NCI-H748 (cell line): ENCODE measurements around the gene CNGA3.
"Not testable (repeated sequence)": the region's sequence is repeated elsewhere in the genome, so short reads cannot be mapped to it uniquely, and the experiment has no call there.

Source experiments
- DNase-seq: peaks from one replicate; lab custom pipeline; 2025; ENCODE audit not compliant: unreplicated experiment; lab: John Stamatoyannopoulos, UW

The CNGA3 gene

DNA sequence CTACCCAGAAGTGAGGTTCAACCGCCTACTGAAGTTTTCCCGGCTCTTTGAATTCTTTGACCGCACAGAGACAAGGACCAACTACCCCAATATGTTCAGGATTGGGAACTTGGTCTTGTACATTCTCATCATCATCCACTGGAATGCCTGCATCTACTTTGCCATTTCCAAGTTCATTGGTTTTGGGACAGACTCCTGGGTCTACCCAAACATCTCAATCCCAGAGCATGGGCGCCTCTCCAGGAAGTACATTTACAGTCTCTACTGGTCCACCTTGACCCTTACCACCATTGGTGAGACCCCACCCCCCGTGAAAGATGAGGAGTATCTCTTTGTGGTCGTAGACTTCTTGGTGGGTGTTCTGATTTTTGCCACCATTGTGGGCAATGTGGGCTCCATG lies 49.7 kb downstream of the CNGA3 start:
- no peak for DNase-seq

DNA sequence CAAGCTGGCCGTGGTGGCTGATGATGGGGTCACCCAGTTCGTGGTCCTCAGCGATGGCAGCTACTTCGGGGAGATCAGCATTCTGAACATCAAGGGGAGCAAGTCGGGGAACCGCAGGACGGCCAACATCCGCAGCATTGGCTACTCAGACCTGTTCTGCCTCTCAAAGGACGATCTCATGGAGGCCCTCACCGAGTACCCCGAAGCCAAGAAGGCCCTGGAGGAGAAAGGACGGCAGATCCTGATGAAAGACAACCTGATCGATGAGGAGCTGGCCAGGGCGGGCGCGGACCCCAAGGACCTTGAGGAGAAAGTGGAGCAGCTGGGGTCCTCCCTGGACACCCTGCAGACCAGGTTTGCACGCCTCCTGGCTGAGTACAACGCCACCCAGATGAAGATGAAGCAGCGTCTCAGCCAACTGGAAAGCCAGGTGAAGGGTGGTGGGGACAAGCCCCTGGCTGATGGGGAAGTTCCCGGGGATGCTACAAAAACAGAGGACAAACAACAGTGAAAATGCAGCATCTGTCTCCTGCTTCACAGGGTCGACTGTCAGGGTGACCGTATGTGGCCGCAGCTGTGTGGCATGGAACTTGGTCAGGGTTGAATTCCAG lies 50.6 kb downstream of the CNGA3 start:
- no peak for DNase-seq

DNA sequence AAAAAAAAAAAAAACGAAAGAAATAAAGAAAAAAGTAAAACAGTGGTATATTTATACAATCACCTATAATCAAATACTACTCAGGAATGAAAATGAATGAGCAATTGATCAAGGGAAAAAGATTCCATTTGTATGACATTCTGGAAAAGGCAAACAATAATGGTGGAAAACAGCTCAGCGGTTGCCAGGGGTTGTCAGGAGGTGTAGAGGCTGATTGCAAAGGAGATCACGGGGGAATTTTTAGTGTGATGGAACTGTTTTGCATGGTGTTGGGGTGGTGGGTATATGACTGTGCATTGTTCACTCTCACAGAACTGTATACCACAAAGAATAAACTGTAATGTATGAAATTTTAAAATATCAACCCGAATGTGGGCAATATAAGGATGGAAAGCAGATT lies 52.9 kb downstream of the CNGA3 start:
- DNase-seq: no peak

DNA sequence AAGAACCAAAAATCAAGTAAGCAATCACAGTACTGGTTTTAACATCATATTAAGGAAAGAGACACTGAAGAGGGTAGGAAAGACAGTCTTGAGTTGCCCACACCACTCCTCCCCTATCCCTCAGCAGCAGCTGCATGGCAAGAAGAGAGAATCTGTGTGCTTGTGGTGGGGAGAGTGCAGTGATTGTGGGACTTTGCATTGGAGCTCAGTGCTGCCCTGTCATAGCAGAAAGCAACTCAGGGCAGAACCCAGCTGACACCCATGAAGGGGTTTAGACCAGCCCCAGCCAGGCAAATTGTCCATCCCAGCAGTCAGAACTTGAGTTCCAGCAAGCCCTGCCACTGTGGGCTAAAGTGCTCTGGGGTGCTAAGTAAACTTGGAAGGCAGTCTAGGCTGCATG lies 57.6 kb downstream of the CNGA3 start:
- DNase-seq: no peak

DNA sequence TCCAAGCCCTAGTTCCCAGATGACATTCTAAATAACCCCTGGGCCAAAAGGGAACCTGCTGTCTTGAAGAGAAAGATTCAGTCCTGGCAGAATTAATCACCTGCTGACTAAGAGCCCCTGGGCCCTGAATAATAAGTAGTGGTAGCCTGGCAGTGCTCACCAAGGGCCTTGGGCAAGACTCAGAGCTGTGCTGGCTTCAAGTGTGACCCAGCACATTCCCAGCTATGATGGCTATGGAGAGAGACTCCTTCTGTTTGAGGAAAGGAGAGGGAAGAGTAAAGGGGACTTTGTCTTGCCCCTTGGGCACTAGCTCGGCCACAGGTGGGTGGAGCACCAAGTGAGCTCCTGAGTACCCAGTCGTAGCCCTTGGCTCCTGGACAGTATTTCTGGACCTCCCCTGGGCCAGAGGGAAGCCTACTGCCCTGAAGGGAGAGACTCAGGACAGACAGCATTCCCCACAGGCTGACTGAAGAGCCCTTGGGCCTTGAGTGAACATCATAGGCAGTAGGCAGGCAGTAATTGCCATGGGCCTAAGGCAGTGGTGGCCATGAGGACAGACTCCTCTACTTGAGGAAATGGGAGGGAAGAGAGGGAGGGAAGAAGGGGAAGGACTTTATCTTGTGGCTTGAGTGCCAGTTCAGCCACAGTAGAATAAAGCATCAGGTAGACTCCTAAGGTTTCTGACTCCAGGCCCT lies 58.4 kb downstream of the CNGA3 start:
- no peak for DNase-seq

DNA sequence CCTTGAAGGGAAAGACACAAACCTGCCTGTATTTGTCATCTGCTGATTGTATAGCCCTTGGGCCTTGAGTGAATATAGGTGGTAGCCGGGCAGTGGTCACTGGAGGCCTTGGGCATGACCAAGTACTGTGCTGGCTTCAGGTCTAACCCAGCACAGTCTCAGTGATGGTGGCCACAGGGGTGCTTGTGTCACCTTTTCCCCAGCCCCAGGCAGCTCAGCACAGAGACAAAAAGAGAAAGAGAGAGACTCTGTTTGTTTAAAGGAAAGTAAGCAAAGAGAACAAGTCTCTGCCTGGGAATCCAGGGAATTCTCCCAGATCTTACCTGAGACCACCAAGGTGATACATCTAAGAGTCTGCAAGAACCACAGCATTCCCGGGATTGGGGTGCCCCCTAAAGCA lies 59.0 kb downstream of the CNGA3 start:
- no peak for DNase-seq

DNA sequence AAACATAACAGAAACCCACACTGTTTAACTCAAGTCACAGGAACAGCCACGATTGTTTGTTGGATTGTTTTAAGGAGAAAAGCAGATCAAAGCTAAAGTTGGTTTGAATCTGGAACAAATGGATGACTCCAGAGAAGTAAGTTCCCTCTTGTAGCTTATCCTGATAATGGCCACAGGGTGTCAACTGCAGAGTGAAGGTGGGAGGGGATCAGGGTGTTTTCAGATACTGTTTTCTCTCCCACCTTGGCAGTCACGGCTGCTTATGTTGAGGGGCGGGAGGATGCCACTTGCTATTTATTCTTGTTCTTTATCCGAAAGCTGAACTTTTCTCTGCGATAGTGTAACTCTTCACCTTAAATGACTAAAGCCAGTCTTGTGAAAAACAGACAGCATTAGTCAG lies 61.9 kb downstream of the CNGA3 start:
- no peak for DNase-seq

DNA sequence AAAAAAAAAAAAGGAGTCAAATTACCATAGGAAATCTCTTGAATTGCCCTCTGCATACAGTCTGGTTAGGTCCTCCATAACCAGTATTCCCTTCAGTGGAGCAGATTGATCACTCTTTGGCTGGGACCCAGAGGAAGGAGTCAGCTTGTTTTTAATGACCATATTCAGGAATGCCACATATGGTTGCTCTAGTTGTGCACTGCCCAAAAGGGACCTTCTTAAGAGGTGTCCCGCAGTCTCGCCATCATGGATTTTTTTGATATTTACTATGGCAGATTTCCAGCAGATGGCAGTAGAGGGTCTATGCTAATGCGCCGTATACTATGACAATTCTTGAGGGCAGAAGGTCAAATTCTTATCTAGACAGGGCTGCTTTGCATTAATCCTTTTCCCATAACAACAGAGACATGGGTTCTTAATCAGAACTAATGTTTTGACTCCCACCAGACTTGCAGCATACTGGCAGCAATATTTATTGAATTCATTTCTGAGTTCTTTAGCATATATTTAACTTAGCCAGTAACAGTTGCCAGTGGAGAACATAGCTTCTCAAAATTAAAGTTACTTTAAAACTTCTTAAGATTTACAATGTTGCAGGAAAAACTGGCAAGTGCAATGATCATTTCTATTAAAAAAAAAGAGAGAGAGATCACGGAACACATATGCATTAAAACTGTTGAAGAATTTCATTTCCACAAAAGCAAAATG lies 66.6 kb downstream of the CNGA3 start:
- DNase-seq: peak; percentile 54

DNA sequence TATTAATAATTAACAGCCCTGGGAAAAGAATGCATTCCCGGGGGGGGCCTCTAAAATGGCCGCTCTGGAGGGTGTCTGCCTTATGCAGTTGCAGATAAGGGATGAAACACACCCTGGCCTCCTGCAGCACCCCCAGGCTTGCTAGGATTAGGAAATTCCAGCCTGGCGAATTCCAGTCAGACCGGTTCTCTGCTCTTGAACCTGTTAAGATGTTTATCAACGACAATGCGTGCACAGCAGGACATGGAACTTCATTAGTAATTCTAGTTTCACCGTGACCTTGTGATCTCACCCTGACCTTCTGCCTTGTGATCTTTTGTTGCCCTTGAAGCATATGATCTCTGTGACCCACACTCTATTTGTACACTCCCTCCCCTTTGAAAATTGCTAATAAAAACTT lies 68.0 kb downstream of the CNGA3 start:
- DNase-seq: peak; percentile 37

DNA sequence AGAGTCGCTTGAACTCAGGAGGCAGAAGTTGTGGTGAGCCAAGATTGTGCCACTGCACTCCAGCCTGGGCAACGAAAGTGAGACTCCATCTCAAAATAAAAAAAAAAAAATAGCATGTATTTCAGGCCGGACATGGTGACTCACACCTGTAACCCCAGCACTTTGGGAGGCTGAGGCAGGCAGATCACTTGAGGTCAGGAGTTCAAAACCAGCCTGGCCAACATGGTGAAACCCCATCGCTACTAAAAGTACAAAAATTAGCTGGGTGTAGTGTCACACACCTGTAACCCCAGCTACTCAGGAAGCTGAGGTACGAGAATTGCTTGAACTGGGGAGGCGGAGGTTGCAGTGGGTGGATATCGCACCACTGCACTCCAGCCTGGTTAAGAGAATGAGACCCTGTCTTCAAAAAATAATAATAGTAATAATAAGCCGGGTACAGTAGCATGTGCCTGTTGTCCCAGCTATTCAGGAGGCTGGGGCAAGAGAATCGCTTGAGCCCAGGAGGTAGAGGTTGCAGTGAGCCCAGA lies 69.5 kb downstream of the CNGA3 start:
- DNase-seq: not testable (repeated sequence)

DNA sequence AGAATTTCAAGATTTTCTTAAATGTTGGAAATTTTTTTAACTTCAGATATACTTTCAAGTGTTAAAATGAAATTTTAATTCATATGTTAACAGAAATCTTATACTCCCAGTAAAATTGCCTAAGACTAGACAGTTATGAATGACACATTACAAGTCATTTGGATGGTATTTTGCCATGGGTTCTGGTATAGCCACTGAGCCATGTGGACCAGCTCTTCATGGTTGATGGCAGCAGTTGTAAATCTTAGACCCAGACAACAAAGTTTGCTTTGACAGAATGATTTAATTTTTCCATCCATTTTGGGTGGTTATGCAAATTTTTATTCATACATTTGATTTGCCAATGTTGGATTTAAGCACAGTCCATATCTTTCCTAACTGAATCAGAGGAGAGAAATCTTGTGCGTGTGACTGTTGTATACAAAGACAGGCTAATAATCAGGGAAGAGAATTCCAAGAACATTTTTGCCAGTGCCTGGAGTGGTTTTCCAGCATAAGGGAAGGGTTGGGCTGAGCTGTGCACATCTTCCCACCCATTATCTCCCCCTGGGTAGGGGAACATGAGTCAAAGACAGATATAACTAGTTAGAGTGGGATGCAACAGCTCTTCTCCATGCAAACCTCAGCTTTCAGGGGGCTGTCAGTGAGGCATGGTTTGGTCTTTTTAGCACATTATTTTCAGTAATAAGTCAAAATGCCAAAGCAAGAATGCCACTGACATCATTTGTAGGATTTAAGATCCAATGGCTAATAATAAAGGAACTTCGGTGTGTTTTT lies 70.3 kb downstream of the CNGA3 start:
- no peak for DNase-seq

DNA sequence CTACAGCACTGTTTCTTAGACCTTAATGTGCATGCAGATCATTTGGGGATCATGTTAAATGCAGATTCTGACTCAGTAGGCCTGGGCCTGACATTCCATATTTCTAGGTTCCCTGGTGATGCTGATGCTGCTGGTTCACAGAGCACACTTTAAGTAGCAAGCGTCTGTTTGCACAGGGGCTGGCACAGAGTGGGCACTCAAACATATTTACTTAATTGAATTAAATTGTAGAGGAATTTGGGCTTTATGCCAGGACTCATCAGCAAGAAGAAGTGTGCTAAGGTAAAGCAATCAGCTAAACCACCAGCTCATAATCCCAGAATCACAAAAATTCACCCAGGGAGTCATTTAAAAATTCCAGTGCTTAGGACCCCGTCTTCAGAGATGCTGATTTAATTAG lies 73.3 kb downstream of the CNGA3 start:
- peak; percentile 1 for DNase-seq

DNA sequence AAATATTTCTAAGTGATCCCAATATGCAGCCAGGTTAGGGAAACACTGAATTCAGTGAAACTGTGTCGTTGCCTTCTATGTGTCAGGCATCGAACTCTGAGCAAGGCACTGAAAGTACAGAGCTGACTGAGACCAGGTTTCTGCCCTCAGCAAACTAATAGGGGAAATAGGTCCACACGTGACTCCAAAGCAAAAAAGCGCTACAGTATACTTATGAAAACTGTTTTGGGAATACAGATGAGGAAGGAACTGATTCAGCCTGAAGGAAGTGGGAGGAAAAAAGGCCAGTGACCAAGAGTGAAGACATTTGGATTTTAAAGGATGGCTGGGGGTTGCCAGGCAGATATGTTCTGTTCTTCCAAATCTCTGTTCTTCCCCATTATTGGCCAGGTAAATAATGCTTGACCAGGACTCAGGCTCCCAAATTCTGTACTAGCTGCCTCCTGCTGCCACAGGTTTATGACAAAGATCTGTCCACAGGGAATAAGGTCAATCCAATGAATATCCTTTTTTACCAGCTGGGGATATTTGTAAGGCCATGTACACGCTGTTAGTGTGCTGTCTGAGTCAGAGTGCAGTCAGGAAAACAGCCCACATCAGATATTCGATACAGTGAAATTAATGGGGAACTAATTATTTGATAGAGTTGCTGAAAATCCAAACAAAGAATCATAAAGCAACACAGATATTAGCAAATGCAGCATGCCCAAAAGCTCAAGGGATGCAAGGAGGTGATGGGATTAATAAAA lies 73.9 kb downstream of the CNGA3 start:
- DNase-seq: no peak

DNA sequence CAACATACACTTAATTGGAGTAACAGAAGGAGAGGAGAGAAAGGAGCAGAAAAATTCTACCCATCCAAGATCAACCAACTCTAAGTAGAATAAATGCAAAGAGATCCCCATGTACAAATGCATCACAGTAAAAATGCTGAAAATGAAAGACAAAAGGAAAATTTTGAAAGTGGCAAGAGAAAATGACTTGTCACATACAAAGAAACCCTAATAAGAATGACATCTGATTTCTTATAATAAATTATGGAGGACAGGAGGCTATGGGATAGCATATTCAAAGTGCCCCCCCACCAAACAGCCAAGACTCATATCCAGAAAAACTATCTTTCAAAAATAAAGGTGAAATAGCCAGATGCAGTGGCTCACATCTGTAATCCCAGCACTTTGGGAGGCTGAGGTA lies 76.2 kb downstream of the CNGA3 start:
- DNase-seq: no peak

DNA sequence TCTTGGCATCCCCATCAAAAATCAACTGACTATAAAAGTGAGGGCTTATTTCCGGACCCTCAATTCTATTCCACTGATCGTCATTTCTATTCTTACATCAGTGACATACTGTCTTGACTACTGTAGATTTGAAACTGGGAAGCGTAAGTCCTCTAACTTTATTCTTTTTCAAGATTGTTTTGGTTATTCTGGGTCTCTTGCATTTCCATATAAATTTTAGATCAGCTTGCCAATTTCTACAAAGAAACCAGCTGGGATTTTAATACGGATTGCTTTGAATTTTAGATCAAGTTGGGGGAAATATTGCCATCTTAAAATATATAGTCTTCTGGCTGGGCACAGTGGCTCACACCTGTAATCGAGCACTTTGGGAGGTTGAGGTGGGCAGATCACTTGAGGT lies 80.5 kb downstream of the CNGA3 start:
- DNase-seq: no peak

DNA sequence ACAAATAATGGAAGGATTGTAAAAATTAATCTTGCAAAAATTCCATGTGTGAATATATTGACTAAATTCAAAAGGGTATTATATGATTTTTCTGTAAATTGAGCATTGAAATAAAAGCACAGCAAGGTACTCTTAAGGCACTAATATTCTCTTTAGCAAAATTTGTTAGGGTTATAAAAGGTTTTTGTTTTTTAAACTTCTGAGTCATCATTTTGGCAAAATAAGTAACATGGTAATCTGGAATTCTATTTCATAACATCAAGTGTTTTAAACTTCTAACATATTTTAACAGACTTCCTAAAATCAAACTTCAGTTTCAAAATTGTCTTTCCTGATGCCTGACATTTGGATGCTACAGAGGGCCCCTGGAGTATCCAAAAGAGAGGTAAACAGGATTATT lies 85.9 kb downstream of the CNGA3 start:
- DNase-seq: no peak

DNA sequence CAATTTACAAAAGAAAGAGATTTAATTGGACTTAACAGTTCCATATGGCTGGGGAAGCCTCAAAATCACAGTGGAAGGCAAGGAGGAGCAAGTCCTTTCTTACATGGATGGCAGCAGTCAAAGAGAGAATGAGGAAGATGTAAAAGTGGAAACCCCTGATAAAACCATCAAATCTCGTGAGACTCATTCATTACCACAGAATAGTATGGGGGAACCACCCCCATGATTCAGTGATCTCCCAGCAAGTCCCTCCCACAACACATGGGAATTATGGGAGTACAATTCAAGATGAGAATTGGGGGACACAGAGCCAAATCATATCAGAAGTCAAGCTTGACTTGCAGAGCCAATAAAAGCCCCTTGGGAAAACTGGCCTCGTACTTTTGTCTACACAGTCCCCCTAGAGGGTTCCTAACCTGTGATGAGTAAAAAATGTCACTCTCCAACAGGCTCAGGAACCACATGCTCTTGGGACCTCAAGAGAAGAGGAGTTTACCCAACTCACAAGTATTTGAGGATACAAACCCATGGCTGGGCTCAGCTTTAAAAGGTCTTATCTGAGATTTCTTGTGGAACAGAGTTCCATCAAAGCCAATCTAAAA lies 87.2 kb downstream of the CNGA3 start:
- DNase-seq: no peak

DNA sequence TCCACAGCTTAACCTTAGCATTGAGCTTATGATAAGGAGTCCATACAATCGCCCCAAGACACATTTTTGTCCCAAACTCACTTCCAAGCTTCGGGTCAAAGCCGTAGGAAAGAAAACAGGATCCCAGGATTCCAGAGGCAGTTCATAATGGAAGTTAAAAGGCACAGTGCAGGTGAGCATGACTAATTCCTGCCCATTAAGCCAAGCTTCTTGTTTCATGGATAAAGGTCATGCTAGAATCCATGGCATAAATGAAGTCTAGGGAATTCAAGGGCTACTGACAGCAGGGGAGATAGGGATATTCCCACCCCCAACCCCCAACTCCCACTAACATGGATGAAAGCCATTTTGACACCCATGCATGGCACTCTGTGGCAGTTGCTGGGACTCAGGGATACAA lies 88.2 kb downstream of the CNGA3 start:
- DNase-seq: no peak

DNA sequence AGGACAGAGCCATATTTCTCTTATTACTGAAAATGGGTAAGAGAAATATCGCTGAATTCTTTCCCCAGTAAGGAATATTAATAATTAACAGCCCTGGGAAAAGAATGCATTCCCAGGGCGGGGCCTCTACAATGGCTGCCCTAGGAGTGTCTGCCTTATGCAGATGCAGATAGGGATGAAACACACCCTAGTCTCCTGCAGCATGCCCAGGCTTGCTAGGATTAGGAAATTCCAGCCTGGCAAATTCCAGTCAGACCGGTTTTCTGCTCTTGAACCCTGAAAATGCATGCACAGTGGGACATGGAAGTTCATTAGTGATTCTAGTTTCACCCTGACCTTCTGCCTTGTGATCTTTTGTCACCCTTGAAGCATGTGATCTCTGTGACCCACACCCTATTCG lies 89.4 kb downstream of the CNGA3 start:
- DNase-seq: peak; percentile 21

DNA sequence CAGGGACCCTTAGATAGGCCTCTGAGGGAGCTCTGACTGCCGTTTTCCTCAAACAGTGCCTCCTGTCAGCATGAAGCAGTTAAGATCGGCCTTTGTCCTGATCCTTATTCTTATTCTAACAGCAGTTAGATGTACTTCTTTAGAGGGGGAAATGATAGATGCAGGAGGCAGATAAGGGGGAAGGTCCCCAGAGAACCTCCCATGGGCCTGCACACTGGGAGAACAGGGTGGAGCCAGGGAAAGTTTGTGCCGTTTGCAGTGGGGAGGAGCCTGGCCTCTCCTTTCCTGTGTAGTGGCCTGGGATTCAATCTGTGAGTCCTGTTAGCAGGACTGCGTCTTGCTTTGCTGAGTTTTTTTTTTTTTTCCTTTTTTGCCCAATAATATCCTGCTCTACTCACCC lies 90.5 kb downstream of the CNGA3 start:
- DNase-seq: no peak
